Mucosa of rectum (tissue), 2 donors: ENCODE results near the gene RNFT2.

ENCODE experiments used
- H3K27ac ChIP-seq, 2 donors: one replicate each; pipeline ENCODE4 v1.7.0; 2013; ENCODE audit warnings: inconsistent platforms in 2 of 2, low read depth in 2 of 2, low read length in 2 of 2
- H3K27me3 ChIP-seq, 2 donors: one replicate each; pipeline ENCODE4 v1.7.0; 2013; ENCODE audit warnings: low read length in 2 of 2; ENCODE audit not compliant: control insufficient read depth in 2 of 2, insufficient read depth in 2 of 2
- H3K36me3 ChIP-seq, 2 donors: one replicate each; pipeline ENCODE4 v1.7.0; 2013; ENCODE audit warnings: low read length in 2 of 2; ENCODE audit not compliant: control insufficient read depth in 2 of 2, insufficient read depth in 2 of 2
- H3K4me1 ChIP-seq, 2 donors: one replicate each; pipeline ENCODE4 v1.7.0; 2013; ENCODE audit warnings: low read length in 2 of 2, mild to moderate bottlenecking in 1 of 2; ENCODE audit not compliant: control insufficient read depth in 2 of 2, insufficient read depth in 2 of 2
- H3K4me3 ChIP-seq, 2 donors: one replicate each; pipeline ENCODE4 v1.7.0; 2013; ENCODE audit warnings: low read length in 2 of 2
- H3K9ac ChIP-seq, 2 donors: one replicate each; pipeline ENCODE4 v1.7.0; 2013; ENCODE audit warnings: low read length in 2 of 2, low read depth in 1 of 2, mild to moderate bottlenecking in 1 of 2
- H3K9me3 ChIP-seq, 2 donors: one replicate each; pipeline ENCODE4 v1.7.0; 2013; ENCODE audit warnings: low read length in 2 of 2; ENCODE audit not compliant: control insufficient read depth in 2 of 2
- donor health status: healthy.
- donor health status: Normal muscosa, but diverticular disease.

Gene RNFT2

GRCh38 chr12:116881877-116882507 is 143.9 kb downstream of the RNFT2 start:
- no peak overlapping the region for H3K27ac ChIP-seq
- H3K9ac ChIP-seq = no peak overlapping the region
- H3K36me3 ChIP-seq = no peaks in the 10 kb centered on the region
- peaks cover 18 to 28% of the 10 kb centered on the region in 2 donors for H3K4me1 ChIP-seq
- H3K27me3 ChIP-seq = peaks cover 20 to 42% of the 10 kb centered on the region in 2 donors
- peak overlapping the region in 1 of 2 donors; percentile 41 for H3K4me3 ChIP-seq
- H3K9me3 ChIP-seq = no peaks in the 10 kb centered on the region

GRCh38 chr12:116882742-116883141 is 144.6 kb downstream of the RNFT2 start:
- no peaks in the 10 kb centered on the region for H3K36me3 ChIP-seq
- no peak overlapping the region for H3K27ac ChIP-seq
- no peak overlapping the region for H3K4me3 ChIP-seq
- peaks cover 20 to 30% of the 10 kb centered on the region in 2 donors for H3K4me1 ChIP-seq
- no peak overlapping the region for H3K9ac ChIP-seq
- H3K9me3 ChIP-seq = no peaks in the 10 kb centered on the region
- H3K27me3 ChIP-seq = peaks cover 20 to 37% of the 10 kb centered on the region in 2 donors

- Histone ChIP-seq H3K27me3 (peaks cover 19 to 30% of the 10 kb centered on the region in 2 donors), H3K9ac (no peak overlapping the region), H3K4me1 (peaks cover 10 to 17% of the 10 kb centered on the region in 2 donors), H3K36me3 (no peaks in the 10 kb centered on the region), H3K9me3 (no peaks in the 10 kb centered on the region), H3K27ac (no peak overlapping the region), H3K4me3 (no peak overlapping the region)
Measured at GRCh38 chr12:116884871-116885270, 146.8 kb downstream of the RNFT2 start.

GRCh38 chr12:116885491-116885890 is 147.4 kb downstream of the RNFT2 start:
- H3K4me1 ChIP-seq = peaks cover 8 to 12% of the 10 kb centered on the region in 2 donors
- no peak overlapping the region for H3K4me3 ChIP-seq
- H3K9me3 ChIP-seq = no peaks in the 10 kb centered on the region
- H3K9ac ChIP-seq = no peak overlapping the region
- peaks cover 13 to 24% of the 10 kb centered on the region in 2 donors for H3K27me3 ChIP-seq
- no peak overlapping the region for H3K27ac ChIP-seq
- H3K36me3 ChIP-seq = no peaks in the 10 kb centered on the region

GRCh38 chr12:116887244-116887643 is 149.1 kb downstream of the RNFT2 start:
- no peak overlapping the region for H3K9ac ChIP-seq
- H3K27ac ChIP-seq = no peak overlapping the region
- H3K9me3 ChIP-seq = no peaks in the 10 kb centered on the region
- peaks cover 6 to 12% of the 10 kb centered on the region in 2 donors for H3K27me3 ChIP-seq
- H3K4me1 ChIP-seq = peaks cover 2% of the 10 kb centered on the region in 2 donors
- H3K36me3 ChIP-seq = no peaks in the 10 kb centered on the region
- no peak overlapping the region for H3K4me3 ChIP-seq

GRCh38 chr12:116887897-116888296 is 149.8 kb downstream of the RNFT2 start:
- H3K36me3 ChIP-seq = no peaks in the 10 kb centered on the region
- H3K27ac ChIP-seq = no peak overlapping the region
- peaks cover under 1 to 7% of the 10 kb centered on the region in 2 donors for H3K27me3 ChIP-seq
- no peak overlapping the region for H3K9ac ChIP-seq
- H3K4me1 ChIP-seq = peaks cover 2% of the 10 kb centered on the region in 2 donors
- H3K4me3 ChIP-seq = no peak overlapping the region
- no peaks in the 10 kb centered on the region for H3K9me3 ChIP-seq

GRCh38 chr12:116890330-116890729 is 152.2 kb downstream of the RNFT2 start:
- Histone ChIP-seq H3K27me3 (no peaks in the 10 kb centered on the region), H3K9me3 (no peaks in the 10 kb centered on the region), H3K4me1 (peaks cover 2% of the 10 kb centered on the region in 2 donors), H3K27ac (no peak overlapping the region), H3K9ac (no peak overlapping the region), H3K36me3 (no peaks in the 10 kb centered on the region), H3K4me3 (no peak overlapping the region)

- Histone ChIP-seq H3K36me3 (no peaks in the 10 kb centered on the region), H3K4me3 (no peak overlapping the region), H3K27me3 (no peaks in the 10 kb centered on the region), H3K9me3 (no peaks in the 10 kb centered on the region), H3K27ac (no peak overlapping the region), H3K9ac (no peak overlapping the region), H3K4me1 (peaks cover 2% of the 10 kb centered on the region in 2 donors)
Measured at GRCh38 chr12:116891019-116891418, 152.9 kb downstream of the RNFT2 start.

- H3K4me1 ChIP-seq = peaks cover 1 to 2% of the 10 kb centered on the region in 2 donors
- no peaks in the 10 kb centered on the region for H3K27me3 ChIP-seq
- no peak overlapping the region for H3K27ac ChIP-seq
- no peaks in the 10 kb centered on the region for H3K9me3 ChIP-seq
- no peak overlapping the region for H3K4me3 ChIP-seq
- H3K36me3 ChIP-seq = no peaks in the 10 kb centered on the region
- H3K9ac ChIP-seq = no peak overlapping the region
Measured at GRCh38 chr12:116892349-116893140, 154.4 kb downstream of the RNFT2 start.

- no peak overlapping the region for H3K4me3 ChIP-seq
- no peak overlapping the region for H3K9ac ChIP-seq
- no peaks in the 10 kb centered on the region for H3K4me1 ChIP-seq
- no peaks in the 10 kb centered on the region for H3K9me3 ChIP-seq
- H3K36me3 ChIP-seq = no peaks in the 10 kb centered on the region
- no peak overlapping the region for H3K27ac ChIP-seq
- H3K27me3 ChIP-seq = no peaks in the 10 kb centered on the region
Measured at GRCh38 chr12:116894913-116895312, 156.8 kb downstream of the RNFT2 start.
